ENCODE measurements around the gene CDH11. TPM values are rescaled to one million over a fixed set of nuclear protein-coding genes. Genes with fewer than 3 reads are reported as not detected.

The CDH11 gene
- total and polyA plus RNA-seq, 2 donors (not counting 1 experiment from before 2014, with no cell fraction given): not detected

- ChIA-PET POLR2A (no interaction called here), CTCF (no interaction called here)
- Histone ChIP-seq H3K4me1 (ENCODE audit: control insufficient read depth in 2 of 2, insufficient read depth in 2 of 2, low read length in 2 of 2) (no peaks in the 10 kb centered on the region), H2AFZ (ENCODE audit: insufficient read depth, low read depth, low read length, poor library complexity, severe bottlenecking) (no peak overlapping the region), H3K4me2 (replicated peaks; ENCODE audit: low read depth, low read length, poor library complexity, severe bottlenecking) (no peak overlapping the region), H3K9me3 (ENCODE audit: control extremely low read depth in 1 of 3, control insufficient read depth in 2 of 3, insufficient read depth in 1 of 3, low read length in 2 of 3) (no peaks in the 10 kb centered on the region), H3K36me3 (replicated peaks in 1 of 2; ENCODE audit: control extremely low read depth in 1 of 2, control insufficient read depth in 1 of 2, extremely low read depth in 1 of 2, insufficient read depth in 2 of 2, low read length in 1 of 2) (no peaks in the 10 kb centered on the region), H4K20me1 (ENCODE audit: control insufficient read depth, insufficient read depth, low read length, poor library complexity, severe bottlenecking) (no peaks in the 10 kb centered on the region), H3K27ac (ENCODE audit: low read length in 2 of 2) (no peak overlapping the region), H3K27me3 (replicated peaks in 1 of 4; ENCODE audit: control extremely low read depth in 1 of 4, control insufficient read depth in 3 of 4, insufficient read depth in 4 of 4, low read length in 3 of 4) (no peaks in the 10 kb centered on the region), H3K4me3 (ENCODE audit: control extremely low read depth in 1 of 5, extremely low read depth in 1 of 5, insufficient read depth in 1 of 5, low read depth in 2 of 5, low read length in 4 of 5) (no peak overlapping the region), H3K79me2 (ENCODE audit: control insufficient read depth, insufficient read depth, low read length) (no peaks in the 10 kb centered on the region), H3K9ac (ENCODE audit: low read length) (no peak overlapping the region)
- Mint-ChIP-seq H3K27me3 (no peaks in the 10 kb centered on the region), H3K9me3 (ENCODE audit: insufficient read depth) (no peaks in the 10 kb centered on the region), H3K4me3 (no peak overlapping the region), H3K4me1 (no peaks in the 10 kb centered on the region), H3K27ac (no peak overlapping the region)
- no peak for ATAC-seq (ENCODE audit: low read depth)
- 100% methylated on average over 3 of the region's 7 CpGs for WGBS (ENCODE audit: insufficient coverage)
- no peak for DNase-seq
- no peak for TF ChIP-seq EZH2 (IDR thresholded peaks at IDR 0.05; ENCODE audit: borderline replicate concordance, insufficient read depth, low read depth, low read length, poor library complexity, severe bottlenecking)
- TF ChIP-seq, protein P1, sequence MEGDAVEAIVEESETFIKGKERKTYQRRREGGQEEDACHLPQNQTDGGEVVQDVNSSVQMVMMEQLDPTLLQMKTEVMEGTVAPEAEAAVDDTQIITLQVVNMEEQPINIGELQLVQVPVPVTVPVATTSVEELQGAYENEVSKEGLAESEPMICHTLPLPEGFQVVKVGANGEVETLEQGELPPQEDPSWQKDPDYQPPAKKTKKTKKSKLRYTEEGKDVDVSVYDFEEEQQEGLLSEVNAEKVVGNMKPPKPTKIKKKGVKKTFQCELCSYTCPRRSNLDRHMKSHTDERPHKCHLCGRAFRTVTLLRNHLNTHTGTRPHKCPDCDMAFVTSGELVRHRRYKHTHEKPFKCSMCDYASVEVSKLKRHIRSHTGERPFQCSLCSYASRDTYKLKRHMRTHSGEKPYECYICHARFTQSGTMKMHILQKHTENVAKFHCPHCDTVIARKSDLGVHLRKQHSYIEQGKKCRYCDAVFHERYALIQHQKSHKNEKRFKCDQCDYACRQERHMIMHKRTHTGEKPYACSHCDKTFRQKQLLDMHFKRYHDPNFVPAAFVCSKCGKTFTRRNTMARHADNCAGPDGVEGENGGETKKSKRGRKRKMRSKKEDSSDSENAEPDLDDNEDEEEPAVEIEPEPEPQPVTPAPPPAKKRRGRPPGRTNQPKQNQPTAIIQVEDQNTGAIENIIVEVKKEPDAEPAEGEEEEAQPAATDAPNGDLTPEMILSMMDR (IDR thresholded peaks at IDR 0.05): no peak
- intact Hi-C loops (cut with micrococcal nuclease): no loop called here
These were observed 56.8 kb downstream of the CDH11 start for GRCh38 chr16:65065031-65065430.

GRCh38 chr16:65064131-65064530 lies 57.7 kb downstream of the CDH11 start:
- no peak overlapping the region for H3K4me3 ChIP-seq (ENCODE audit: control extremely low read depth in 1 of 5, extremely low read depth in 1 of 5, insufficient read depth in 1 of 5, low read depth in 2 of 5, low read length in 4 of 5)
- Mint-ChIP-seq H3K9me3 (ENCODE audit: insufficient read depth) (no peaks in the 10 kb centered on the region), H3K27me3 (no peaks in the 10 kb centered on the region), H3K4me3 (no peak overlapping the region), H3K27ac (no peak overlapping the region), H3K4me1 (no peaks in the 10 kb centered on the region)
- no peaks in the 10 kb centered on the region for H3K4me1 ChIP-seq (ENCODE audit: control insufficient read depth in 2 of 2, insufficient read depth in 2 of 2, low read length in 2 of 2)
- DNase-seq (no peak), ATAC-seq (ENCODE audit: low read depth) (no peak)
- H3K79me2 ChIP-seq (ENCODE audit: control insufficient read depth, insufficient read depth, low read length): no peaks in the 10 kb centered on the region
- no peaks in the 10 kb centered on the region for H3K27me3 ChIP-seq (replicated peaks in 1 of 4; ENCODE audit: control extremely low read depth in 1 of 4, control insufficient read depth in 3 of 4, insufficient read depth in 4 of 4, low read length in 3 of 4)
- no peaks in the 10 kb centered on the region for H4K20me1 ChIP-seq (ENCODE audit: control insufficient read depth, insufficient read depth, low read length, poor library complexity, severe bottlenecking)
- no peak overlapping the region for H3K4me2 ChIP-seq (replicated peaks; ENCODE audit: low read depth, low read length, poor library complexity, severe bottlenecking)
- 80% methylated on average over 1 of the region's 2 CpGs for WGBS (ENCODE audit: insufficient coverage)
- H3K27ac ChIP-seq (ENCODE audit: low read length in 2 of 2): no peak overlapping the region
- no peaks in the 10 kb centered on the region for H3K36me3 ChIP-seq (replicated peaks in 1 of 2; ENCODE audit: control extremely low read depth in 1 of 2, control insufficient read depth in 1 of 2, extremely low read depth in 1 of 2, insufficient read depth in 2 of 2, low read length in 1 of 2)
- H2AFZ ChIP-seq (ENCODE audit: insufficient read depth, low read depth, low read length, poor library complexity, severe bottlenecking): no peak overlapping the region
- no peak overlapping the region for H3K9ac ChIP-seq (ENCODE audit: low read length)
- ChIA-PET CTCF (no interaction called here), POLR2A (no interaction called here)
- intact Hi-C loops (cut with micrococcal nuclease): no loop called here
- no peaks in the 10 kb centered on the region for H3K9me3 ChIP-seq (ENCODE audit: control extremely low read depth in 1 of 3, control insufficient read depth in 2 of 3, insufficient read depth in 1 of 3, low read length in 2 of 3)
- TF ChIP-seq EZH2 (IDR thresholded peaks at IDR 0.05; ENCODE audit: borderline replicate concordance, insufficient read depth, low read depth, low read length, poor library complexity, severe bottlenecking): no peak
- TF ChIP-seq, protein P1 (IDR thresholded peaks at IDR 0.05): no peak

Measured in B cell (primary cell).